ENCODE data around the gene CLRN3.

CLRN3 gene

DNA sequence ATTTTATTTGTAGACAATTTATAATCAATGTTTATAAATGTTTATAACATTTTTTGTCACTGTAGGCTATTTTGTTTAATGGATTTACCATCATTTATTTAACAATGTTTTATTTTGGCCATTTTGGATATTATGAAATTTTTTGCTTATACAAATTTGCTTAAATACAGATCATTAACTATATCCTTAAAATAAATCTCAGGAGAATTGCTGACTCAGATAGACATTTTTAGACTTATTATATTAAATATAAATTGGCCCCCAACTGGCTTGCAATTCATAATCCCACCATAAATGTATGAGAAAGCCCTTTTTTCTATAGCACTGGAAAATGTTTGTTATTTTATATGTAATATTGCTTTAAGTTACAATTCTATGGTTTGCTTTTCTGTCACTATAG is 3.8 kb upstream of the CLRN3 start:
- DNase-seq = no peak

DNA sequence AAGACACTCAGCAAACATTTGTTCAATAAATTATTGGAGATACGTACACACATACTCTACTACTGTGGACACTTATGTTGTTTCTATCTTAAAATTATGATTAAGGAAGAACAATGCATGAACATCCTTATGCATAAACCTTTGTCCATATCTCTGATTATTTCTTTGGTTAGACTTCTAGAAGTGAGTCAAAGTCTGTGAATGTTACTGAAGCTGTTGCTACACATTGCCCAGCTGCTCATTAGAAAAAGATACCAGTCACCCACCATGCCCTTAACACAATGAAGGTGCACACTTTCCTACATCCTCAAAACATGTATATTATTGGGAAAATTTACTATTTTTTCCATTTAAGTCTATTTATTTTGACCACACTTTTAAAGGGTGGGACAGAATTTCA is 1.4 kb upstream of the CLRN3 start:
- DNase-seq = no peak

DNA sequence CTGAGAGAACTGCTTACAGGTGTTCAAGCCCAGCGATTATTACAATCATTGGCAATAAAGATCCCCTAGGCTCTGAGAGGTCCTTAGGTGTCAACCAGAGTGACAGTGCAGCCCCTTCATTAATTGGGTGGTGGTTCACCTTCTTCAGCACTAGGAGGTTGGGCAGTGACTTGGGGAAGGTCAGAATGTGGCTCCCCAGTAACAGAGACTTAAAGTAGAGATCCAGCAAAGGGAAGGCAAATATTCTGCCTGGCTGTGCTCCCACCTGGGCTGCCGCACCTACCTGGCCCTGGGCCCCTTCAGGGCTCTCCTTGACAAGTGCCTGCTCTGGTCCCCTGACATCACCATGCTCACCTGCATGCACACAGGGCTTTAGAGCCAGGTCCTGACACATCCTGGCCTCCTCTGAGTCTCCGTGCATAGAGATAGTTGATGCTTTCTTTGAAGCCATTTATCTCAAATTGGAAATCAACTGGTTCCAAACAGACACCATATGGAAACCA is 1.9 kb downstream of the CLRN3 start:
- no peak for DNase-seq

DNA sequence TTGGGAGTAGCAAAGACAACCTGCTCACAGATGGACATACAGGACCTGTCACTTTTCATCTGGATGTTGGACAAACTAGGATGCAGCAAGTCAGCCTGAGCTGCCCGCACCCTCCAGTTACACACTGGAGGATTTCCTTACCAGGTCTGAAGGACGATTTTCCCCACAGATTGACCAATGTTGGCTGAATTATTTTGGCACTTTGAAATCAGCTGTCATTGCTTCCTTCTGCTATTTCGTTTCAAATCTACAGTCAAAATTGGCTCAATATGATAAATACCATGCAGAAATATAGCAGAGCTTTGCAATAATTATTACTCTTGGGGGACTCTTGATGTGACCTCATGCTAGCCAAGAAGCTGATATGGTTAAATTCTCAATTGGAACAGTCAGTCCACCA is 2.5 kb downstream of the CLRN3 start:
- DNase-seq = no peak

DNA sequence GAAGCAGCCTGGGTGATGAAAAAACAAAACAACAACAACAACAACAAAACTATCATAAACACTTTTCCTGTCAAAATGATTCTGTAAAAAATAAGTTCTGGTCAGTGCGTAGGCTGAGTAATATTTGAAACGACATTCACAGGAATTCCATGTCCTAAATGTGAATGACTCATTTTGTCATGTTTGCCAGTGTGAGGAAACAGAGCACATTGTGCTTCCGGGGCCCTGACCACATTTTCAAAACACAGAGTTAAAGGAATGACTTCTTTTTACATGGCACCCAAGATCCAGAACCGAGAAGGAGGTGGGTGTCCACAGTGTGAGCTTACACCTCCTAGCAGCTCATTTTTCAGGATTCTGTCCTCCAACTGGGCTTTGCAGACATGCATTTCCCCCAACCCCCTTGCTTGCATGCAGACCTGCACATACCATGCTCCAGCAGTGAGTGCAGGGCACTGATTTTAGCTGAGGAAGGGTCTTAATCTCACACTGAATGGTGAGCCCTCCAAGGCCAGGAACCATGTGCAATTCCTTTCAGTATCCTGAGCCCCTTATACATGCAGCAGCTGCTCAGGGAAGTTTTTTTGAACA is 3.0 kb downstream of the CLRN3 start:
- DNase-seq = no peak

DNA sequence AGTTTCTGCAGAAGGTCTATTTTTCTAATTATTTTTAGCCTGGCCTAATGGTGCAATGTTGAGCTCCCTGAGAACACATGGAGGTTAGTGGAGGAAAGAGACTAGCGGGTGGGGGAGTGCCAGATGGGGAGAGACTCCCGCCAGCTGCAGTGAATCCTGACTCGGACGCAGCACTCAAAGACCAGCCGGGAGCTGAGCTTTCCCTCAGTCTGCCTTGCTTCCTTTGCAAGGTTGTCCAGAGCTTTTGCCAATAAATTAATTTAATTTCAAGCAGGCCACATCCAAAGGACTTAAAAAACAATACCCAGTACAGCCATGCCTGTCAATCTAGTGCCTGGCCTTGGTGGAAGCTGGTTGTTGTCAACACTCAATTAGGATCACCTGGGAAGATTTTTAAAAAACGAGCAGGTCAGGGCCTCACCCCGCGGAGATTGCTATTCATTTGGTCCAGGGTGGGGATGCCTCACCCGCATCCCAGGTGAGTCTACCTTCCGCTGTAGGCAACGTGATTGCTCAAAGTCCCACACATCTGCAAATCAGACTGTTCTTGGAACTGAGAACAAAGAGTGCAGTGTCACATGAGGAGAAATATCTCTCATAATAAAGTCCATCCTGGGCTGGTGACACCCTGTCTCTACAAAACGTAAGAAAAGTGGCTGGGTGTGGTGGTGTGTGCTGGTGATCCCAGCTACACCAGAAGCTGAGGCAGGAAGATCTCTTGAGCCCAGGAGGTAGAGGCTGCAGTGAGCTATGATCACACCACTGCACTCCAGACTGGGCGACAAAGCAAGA is 4.0 kb downstream of the CLRN3 start:
- no peak for DNase-seq

DNA sequence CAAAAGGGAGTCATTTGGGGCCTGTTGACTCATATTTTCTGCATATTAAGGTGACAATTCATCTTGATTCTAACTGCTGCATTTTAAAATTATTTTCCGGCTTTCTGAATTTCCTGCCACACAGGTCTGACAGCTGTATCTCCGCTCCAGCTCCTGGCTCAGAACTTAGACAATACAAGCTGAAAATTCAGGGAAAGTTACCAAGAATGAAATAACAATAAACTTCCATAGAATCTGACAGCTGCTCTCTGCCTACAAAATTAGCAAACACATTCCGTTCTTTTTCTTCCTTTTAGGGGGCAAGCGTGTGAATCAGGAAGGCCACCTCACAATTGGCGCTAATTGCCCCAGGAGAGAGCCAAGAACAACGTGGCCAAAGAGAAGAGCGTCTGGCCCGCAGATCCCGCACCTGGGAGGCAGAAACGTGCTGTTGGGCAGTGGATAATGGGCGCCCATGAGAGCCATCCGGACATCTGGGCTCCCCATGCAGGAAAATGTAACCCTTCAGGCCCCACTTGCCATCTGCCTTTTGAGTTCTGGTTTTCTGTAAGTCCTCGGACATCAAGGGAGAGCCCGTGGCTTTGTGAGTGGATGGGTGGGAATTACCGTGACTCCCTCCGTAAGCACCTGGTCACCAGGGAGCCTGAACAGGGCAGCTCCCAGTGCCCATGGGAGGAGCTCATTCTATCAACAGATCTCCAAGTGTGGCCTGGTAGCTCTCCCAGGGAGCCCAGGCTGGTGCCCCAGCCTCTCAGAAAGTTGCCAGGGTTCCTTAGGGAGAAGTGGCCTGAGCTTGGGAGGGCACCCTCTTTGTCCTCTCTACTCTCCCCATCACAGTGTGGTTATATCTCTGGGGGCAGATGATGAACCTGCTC is 5.0 kb downstream of the CLRN3 start:
- DNase-seq = no peak

DNA sequence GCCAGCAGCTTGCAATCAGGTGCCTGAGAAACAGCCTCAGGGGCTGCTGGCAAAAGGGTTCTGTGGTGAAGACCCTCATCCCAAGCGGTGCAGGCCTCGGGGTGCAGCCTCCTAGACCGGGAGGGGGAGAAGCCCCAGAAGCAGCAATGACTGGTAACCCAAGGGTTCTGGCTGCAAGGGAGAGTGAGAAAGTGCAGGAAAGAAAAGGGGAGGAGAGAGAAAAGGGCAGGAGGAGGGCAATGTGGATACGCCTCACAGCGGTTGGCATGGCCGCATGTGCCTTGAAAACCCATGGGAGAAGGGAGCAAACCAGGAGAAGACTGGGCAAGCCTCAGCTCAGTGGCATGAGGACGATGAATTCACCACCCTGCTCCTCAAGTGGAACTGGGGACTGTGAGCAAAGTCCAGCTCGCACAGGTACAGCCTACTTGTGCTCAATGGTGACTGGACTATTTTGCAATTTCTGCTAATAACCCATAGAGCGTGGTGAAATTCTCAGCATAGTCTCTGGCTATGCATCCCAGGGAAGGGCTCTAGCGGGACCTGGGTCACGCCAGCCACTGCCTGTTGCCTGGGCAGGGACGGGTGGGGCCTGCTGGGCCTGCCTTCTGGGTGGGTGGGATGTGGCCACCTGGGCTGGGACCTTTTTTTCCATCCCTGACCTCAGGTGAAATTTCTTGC is 6.2 kb downstream of the CLRN3 start:
- DNase-seq = no peak

DNA sequence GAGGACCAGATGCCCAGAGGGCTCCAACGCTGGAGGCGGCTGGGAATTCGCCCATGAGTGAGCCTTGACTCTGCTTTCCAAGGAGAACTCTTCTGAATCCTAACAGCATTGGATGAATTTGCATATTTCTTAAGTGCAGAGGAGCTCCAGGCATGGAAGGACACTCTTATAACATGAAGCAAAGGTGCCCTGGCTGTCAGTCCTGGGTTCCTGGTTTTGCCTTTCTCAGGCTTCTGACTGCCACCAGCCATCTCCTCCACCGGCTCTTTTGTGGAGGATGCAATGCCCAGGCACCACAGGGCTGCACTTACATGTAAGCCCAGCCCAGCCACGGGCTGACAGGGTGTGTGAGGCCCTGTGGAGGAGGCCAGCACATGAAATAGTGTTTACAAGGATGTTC is 8.2 kb downstream of the CLRN3 start:
- DNase-seq = no peak

DNA sequence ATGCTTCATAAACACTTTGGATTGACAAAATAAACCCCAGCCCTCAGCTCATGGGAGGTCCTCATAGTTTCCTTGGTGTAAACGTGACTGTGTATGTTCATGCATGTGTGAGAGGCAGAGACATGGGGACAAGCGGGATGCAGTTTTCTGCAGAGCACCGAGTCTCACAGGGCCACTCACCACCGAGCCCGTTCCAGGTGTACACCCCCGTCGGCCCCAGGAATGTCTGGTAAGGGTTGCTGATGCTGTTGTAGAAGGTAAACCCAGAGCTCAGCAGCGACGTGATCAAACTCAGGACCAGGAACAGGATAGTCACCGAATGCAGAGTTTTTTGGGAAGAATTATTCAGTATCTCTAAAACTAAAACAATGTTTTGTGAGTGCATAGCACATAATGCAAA is 9.2 kb downstream of the CLRN3 start:
- no peak for DNase-seq

DNA sequence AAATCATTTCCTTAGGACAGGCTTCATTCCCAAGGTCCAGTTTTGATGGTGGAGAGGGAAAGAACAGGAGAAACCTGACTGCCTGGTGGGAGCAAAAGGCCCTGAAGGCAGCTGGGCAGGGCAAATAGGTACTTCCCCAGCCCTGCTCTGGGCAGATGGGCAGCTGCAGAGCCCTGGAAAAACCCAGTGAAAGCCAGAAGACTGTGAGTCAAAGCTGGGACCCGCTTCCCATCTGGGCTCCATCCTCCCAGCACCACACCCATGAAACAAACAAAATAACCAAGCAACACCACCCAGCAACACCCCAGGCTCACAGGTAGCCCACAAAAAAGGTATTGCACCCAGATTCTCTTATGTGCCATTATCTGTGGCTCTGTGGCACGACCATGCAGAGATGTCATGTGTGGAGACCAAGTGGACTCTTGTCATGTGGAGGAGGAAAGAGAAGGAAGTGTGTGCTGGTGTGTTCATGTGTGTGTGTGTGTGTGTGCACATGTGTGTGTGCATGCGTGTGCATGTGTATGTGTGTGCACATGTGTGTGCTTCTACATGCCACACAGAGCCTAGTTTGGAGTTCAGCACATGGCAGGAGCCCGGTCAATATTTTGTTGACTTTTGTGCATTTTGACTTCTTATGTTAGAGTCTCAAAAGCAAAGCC is 9.8 kb downstream of the CLRN3 start:
- no peak for DNase-seq

DNA sequence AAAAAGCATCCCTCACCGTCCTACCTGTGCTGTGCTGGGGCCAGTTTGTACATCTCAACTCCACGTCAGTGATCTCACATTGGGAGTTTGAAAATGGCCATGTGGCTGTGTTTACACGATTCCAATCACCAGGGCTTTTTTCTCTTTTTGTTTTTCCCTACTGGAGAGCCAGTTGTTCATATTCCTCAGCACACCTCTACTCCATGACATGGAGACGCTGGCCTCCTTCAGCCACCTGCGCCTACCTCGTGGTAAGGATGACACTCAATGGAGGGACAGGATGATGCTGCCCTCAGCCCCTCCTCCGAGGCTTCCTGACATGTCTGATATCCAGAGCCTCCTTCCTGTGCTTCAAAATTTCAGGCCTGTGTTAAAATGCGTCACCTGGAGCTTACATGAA is 10.3 kb downstream of the CLRN3 start:
- DNase-seq = no peak

DNA sequence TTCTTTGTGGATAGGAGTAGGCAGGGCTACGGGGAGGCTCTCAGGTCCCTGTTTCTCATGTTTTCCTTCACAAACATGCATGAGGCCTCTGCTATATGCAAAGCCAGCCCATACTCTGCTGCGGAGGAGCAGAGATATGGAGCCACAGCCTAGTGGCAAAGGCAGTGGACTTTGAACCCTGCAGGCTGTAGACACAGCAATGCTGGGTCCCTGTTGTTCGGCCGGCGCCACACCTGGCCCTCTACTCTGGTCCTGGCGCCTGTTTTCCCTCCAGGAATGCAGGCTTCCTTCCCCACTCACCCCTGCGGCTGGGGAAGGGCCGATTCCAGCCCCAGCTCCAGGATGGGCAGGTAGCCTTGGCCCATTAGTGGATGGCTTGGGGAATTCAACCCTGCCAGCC is 11.5 kb downstream of the CLRN3 start:
- no peak for DNase-seq

DNA sequence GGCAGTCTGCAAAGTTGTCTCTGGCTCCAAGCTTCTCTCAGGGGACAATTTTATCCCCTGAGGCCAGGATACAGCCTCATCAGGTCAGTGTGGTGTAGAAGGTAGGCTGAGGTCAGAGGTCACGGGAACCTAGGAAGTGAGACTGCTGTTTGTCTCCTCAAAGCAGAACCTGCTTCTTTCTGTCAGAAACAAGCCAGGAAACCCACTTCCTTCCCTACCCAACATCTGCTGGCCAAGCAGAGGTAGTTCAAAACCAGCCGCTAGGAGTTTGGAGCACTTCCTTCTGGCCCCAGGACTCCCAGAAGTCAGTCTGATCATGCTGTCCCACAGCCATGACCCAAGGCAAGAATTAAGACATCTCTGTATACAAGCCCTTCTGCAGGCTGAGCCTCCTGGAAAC is 12.2 kb downstream of the CLRN3 start:
- no peak for DNase-seq

DNA sequence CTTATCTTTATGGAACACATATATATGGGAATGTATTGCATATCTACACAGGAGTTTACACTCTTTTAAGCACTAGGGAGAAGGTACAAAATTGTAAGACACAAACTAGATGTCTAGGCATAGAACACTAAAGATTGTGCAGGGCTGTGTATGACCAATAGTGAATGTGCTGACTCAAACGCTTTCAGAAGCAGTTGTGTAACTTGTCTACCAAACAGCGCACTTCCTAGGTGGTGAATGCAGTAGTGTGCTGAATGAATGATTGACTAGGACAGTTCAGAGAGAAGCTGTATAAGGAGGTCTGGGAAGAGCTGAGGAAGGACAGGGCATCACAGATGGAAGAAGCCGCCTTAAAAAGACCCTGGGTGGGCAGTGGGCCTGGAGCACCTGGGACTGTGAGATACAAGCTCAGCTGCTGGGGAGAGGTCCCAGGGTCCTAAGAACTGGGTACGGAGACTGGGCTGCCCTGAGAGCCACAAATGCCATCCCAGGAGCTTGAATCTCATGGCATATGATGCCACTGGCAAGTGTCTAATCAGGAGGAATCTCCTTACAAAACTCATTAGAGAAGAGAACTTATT is 14.2 kb downstream of the CLRN3 start:
- no peak for DNase-seq

DNA sequence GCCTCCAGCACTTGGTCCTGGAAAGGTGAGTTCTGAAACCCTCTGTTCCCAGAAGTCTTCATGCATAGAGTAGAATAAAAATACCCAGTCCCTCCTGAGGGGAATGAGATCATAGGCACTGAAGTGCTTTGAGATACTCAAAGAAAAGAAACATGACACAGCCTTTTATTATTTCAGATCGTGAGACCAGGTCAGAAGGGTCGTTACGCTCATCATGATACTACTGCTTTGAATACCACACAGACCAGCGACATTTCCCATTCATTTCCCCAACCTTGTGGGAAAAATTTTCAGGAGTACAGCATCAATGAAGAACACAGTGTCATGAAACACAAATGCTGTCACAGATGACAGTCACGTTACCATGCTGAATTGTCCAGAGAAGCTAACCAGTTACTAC is 15.0 kb downstream of the CLRN3 start:
- no peak for DNase-seq

DNA sequence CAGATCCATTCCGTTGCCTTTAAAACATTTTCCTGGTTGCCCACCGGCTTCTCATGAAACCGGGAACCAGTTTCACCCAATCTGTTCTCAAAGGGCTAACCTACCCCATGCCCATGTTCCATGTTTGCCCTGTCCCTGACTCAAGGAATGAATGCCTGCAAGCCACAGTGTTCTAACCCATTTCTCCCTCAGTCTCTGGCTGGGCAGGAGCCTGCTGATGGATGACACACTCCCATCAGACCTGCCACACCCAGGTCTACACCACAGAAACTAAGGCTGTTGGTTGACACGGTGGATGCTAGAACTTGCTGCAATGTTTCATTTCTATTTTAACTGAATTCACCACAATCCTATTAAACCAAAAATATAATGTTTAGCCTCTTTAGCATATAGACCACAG is 15.6 kb downstream of the CLRN3 start:
- no peak for DNase-seq

DNA sequence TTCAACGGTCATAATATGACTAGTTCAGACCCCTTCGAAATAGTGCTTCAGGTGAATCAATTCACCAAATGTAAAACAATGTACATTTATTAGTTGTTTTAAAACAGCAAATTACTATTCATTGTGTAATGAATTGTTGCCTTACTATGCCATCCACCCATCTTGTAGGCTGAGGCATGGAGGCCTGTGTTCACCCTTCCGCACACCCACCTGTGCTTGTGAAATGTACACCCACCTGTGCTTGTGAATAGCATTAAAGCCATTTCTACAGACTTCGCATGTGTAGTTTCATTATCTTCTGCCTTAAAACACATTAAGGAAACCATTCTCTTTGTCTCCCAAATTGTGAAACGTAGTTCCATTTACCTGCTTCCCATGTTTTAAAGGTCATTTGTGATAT is 16.8 kb downstream of the CLRN3 start:
- DNase-seq = no peak

DNA sequence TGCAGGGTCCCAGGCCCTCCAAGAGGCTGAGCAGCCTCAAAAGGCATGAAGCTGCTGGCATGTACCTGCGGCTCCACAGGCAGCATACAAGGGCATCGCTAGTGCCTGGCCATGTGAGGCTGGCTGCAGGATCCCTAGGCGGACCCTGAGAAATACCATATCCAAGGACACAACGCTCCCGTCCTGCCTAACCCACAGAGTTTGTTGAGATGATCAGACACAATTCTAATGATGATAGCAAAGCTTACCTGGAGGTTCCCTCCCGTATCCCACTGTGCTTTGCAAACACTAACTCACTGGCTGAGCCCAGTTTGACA is 17.3 kb downstream of the CLRN3 start:
- no peak for DNase-seq

DNA sequence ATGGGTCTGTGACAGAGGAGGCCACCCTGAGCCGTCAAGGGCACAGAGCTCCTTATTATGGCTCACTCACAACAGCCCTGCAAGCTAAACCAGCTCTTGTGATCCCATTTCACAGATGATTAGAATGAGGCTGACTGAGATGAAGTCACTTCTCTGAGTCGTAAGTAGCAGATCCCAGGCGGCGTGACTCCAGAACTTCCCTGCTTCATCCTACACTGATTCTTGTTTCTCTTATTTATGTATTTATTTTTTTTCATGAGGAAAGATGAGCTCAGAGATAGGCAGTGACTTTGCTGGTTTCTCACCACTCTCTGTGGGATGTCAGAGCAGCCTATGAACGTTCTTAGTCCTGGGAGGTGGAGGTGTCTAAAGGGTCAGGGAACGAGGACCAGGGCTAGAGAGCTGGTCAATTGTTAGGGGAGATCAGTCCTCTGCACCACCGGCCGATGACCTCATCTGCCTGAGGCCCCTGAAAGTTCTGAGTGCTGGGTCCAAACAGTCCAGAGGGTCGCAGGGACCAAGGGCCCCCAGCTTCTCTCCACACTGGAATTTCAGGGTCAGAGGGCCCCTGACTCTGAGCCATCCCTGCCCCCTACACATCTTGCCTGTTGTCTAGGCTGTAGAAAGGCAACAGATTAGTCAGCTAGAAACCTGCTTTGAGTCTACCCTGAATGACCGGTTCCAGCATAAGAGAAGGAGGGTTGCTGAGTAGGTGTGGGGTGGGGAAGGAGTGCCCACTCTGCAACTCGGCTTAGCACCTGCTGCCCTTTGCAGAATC is 17.9 kb downstream of the CLRN3 start:
- DNase-seq = no peak

DNA sequence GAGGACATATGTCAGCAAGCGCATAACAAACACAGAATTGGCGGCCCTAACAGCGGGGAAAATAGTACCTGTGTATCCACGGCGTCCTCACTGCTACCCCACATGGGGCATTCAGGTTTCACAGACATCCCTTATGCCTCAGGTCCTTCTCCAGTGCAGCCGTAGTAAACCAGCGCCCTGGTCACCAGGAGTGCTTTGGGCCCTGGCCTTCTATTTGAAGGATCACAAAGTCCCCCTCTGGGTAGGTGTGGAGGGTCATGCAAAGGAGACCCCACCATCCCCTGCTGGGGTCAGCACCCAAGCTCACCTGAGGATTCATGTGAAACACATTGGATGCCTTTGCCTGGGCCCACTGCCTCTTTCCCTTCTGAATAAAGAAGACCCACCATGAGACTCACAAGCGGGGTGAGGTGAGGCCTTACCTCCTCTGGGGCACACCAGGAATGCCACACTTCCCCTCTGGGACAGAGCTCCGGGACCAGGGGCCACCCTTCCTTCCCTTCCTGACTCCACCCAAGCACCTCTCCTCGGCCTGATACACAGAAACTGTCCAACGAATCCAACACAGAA is 18.8 kb downstream of the CLRN3 start:
- DNase-seq = no peak

Data from stimulated activated CD4-positive, alpha-beta T cell treated with anti-CD3 and anti-CD28 coated beads, Interleukin-2, amount 100 ng/mL, for 48 hours (primary cell).